Liver (tissue), 9 donors: ENCODE measurements around the gene FES. TPM values are rescaled to one million over a fixed set of nuclear protein-coding genes. Genes with fewer than 3 reads are reported as not detected.
"Not testable (repeated sequence)": the region's sequence is repeated elsewhere in the genome, so short reads cannot be mapped to it uniquely, and the experiment has no call there.

Source experiments
- DNase-seq: peaks from one replicate; pipeline ENCODE4 v3.0.0-alpha.2; 2017; ENCODE audit warnings: low spot score
- H3K27ac ChIP-seq, 2 donors: one replicate each; pipeline ENCODE4 v1.7.0; 2013; ENCODE audit warnings: inconsistent platforms in 2 of 2, low read length in 2 of 2, control low read depth in 1 of 2, low read depth in 1 of 2, mild to moderate bottlenecking in 1 of 2
- H3K27me3 ChIP-seq, 4 donors: one replicate each; pipeline versions ENCODE4 v1.6.1 to v1.7.0; 2013; ENCODE audit warnings: low read length in 3 of 4, inconsistent platforms in 1 of 4, mild to moderate bottlenecking in 1 of 4, moderate library complexity in 1 of 4; ENCODE audit not compliant: control insufficient read depth in 4 of 4, insufficient read depth in 4 of 4
- H3K36me3 ChIP-seq, 4 donors: one replicate each; pipeline versions ENCODE4 v1.6.1 to v1.7.0; 2013; ENCODE audit warnings: low read length in 3 of 4, mild to moderate bottlenecking in 3 of 4, low read depth in 1 of 4, moderate library complexity in 1 of 4; ENCODE audit not compliant: control insufficient read depth in 4 of 4, insufficient read depth in 3 of 4
- H3K4me1 ChIP-seq, 4 donors: one replicate each; pipeline versions ENCODE4 v1.6.1 to v1.7.0; 2013; ENCODE audit warnings: low read length in 3 of 4, mild to moderate bottlenecking in 3 of 4, moderate library complexity in 1 of 4; ENCODE audit not compliant: control insufficient read depth in 4 of 4, insufficient read depth in 4 of 4
- H3K4me3 ChIP-seq, 3 donors: one replicate each; pipeline versions ENCODE4 v1.6.1 to v1.7.0; 2013; ENCODE audit warnings: low read length in 3 of 3, control low read depth in 1 of 3, low read depth in 1 of 3, mild to moderate bottlenecking in 1 of 3
- H3K9ac ChIP-seq, 2 donors: one replicate each; pipeline ENCODE4 v1.7.0; 2013; ENCODE audit warnings: low read length in 2 of 2, mild to moderate bottlenecking in 2 of 2, moderate library complexity in 2 of 2, control low read depth in 1 of 2, low read depth in 1 of 2
- H3K9me3 ChIP-seq, 4 donors: one replicate each; pipeline versions ENCODE4 v1.6.1 to v1.7.0; 2013; ENCODE audit warnings: low read length in 3 of 4; ENCODE audit not compliant: control insufficient read depth in 4 of 4
- EGR1 ChIP-seq, 2 donors: IDR thresholded peaks; 2 replicates each; pipeline ENCODE4 v1.6.1; 2016 to 2018; ENCODE audit warnings: antibody characterized with exemption in 2 of 2, low read depth in 2 of 2
- FOXA1 ChIP-seq: IDR thresholded peaks from 2 replicates; pipeline ENCODE4 v1.6.1; 2016; ENCODE audit warnings: antibody characterized with exemption
- FOXA2 ChIP-seq: IDR thresholded peaks from 2 replicates; pipeline ENCODE4 v1.6.1; 2016; ENCODE audit warnings: antibody characterized with exemption
- GABPA ChIP-seq, 2 donors: IDR thresholded peaks in 1 of 2; conservative IDR thresholded peaks in 1 of 2; 2 replicates each; pipeline ENCODE4 v1.6.1; 2016; ENCODE audit warnings: antibody characterized with exemption in 2 of 2, mild to moderate bottlenecking in 1 of 2, moderate library complexity in 1 of 2
- HNF4A ChIP-seq, 2 donors: conservative IDR thresholded peaks; 2 replicates each; pipeline ENCODE4 v1.6.1; 2016; ENCODE audit warnings: antibody characterized with exemption in 2 of 2, mild to moderate bottlenecking in 2 of 2
- HNF4G ChIP-seq: IDR thresholded peaks from 2 replicates; pipeline ENCODE4 v1.6.1; 2016; ENCODE audit warnings: antibody characterized with exemption
- JUND ChIP-seq, 2 donors: IDR thresholded peaks; 2 replicates each; pipeline ENCODE4 v1.6.1; 2016; ENCODE audit warnings: antibody characterized with exemption in 2 of 2
- NR2F2 ChIP-seq: IDR thresholded peaks from 2 replicates; pipeline ENCODE4 v1.6.1; 2016; ENCODE audit warnings: antibody characterized with exemption
- RAD21 ChIP-seq, 2 donors: IDR thresholded peaks; 2 replicates each; pipeline ENCODE4 v1.6.1; 2016; ENCODE audit warnings: antibody characterized with exemption in 2 of 2, mild to moderate bottlenecking in 2 of 2
- RXRA ChIP-seq, 2 donors: IDR thresholded peaks; 2 replicates each; pipeline ENCODE4 v1.6.1; 2017 to 2018; ENCODE audit warnings: antibody characterized with exemption in 2 of 2, mild to moderate bottlenecking in 1 of 2
- SP1 ChIP-seq: IDR thresholded peaks from 2 replicates; pipeline ENCODE4 v1.6.1; 2018; ENCODE audit warnings: antibody characterized with exemption, mild to moderate bottlenecking
- TAF1 ChIP-seq: conservative IDR thresholded peaks from 2 replicates; pipeline ENCODE4 v1.6.1; 2016; ENCODE audit warnings: antibody characterized with exemption, mild to moderate bottlenecking
- YY1 ChIP-seq: IDR thresholded peaks from 2 replicates; pipeline ENCODE4 v1.6.1; 2016; ENCODE audit warnings: antibody characterized with exemption, mild to moderate bottlenecking
- WGBS: extraction: QIAGEN DNeasy Blood & Tissue Kit; methylation state at CpG from one replicate; pipeline ENCODE4 v1.1.7; 2013; 5-methylcytosine and 5-hydroxymethylcytosine counted together
- polyA plus RNA-seq, 2 donors: library from polyadenylated mRNA; stranded (reverse) in 1 of 2; unstranded in 1 of 2; fragments of 200-250 nt in 1 of 2; fragments of >200 nt in 1 of 2; fragmentation: Nextera tagmentation in 1 of 2; extraction: Ambion mirVana in 1 of 2; gene quantifications; one replicate each; pipeline versions ENCODE4 v1.2.1 to v1.2.3, GENCODE V29; 2013 to 2015
- total RNA-seq, 2 donors: library from RNA; depleted of rRNA; stranded (reverse); fragments of >200 nt; gene quantifications; one replicate each; pipeline ENCODE4 v1.2.3, GENCODE V29; 2014
- TF ChIP-seq, protein P1 (sequence below): IDR thresholded peaks from 2 replicates; pipeline ENCODE4 v1.6.1; 2016; ENCODE audit warnings: antibody characterized with exemption, mild to moderate bottlenecking
- TF ChIP-seq, protein P2 (sequence below): IDR thresholded peaks from 2 replicates; pipeline ENCODE4 v1.6.1; 2016; ENCODE audit warnings: antibody characterized with exemption
- TF ChIP-seq, protein P3 (sequence below): IDR thresholded peaks from 2 replicates; pipeline ENCODE4 v1.6.1; 2016; ENCODE audit warnings: antibody characterized with exemption
- TF ChIP-seq, protein P4 (sequence below): IDR thresholded peaks from 2 replicates; pipeline ENCODE4 v1.6.1; 2016; ENCODE audit warnings: antibody characterized with exemption
- TF ChIP-seq, protein P5 (sequence below): fragments of 150-350 bp; IDR thresholded peaks from 2 replicates; pipeline ENCODE4 v1.5.1; 2017; ENCODE audit warnings: improper control_type of control experiment, low read depth, low read length; ENCODE audit not compliant: missing input control
- donor health status: healthy.
- donor health status: healthy.
- donor health status: healthy.
- donor health status: healthy.
- donor health status: healthy.

FES gene
- total and polyA plus RNA-seq, 4 donors: 12.1 to 43.1 (median 28.8) TPM

DNA sequence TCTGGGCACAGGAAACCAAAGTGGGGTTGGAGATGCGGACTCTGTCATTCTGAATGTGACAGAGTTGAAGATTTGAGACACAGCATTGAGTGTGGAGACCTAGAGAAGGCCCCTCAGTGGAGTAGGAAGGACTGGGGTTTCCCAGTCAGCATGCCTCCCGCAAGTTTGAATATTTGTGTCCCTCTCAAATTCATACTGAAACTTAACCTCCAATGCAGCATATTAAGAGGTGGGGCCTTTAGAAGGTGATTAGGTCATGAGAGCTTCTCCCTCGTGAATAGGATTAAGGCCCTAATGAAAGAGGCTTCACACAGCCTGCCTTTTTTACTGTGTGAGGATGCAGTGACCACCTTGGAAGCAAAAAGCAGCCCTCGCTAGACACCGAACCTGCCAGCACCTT is 40.1 kb downstream of the FES start:
- DNase-seq: no peak
- H3K9ac ChIP-seq: no peak overlapping the region
- no peak overlapping the region for H3K27ac ChIP-seq
- TF ChIP-seq GABPA (IDR thresholded peaks at IDR 0.05 in 1 of 2, conservative IDR thresholded peaks at IDR 0.05 in 1 of 2) (no peak), SP1 (no peak), RAD21 (IDR thresholded peaks at IDR 0.05) (no peak), NR2F2 (no peak), YY1 (no peak), JUND (IDR thresholded peaks at IDR 0.05) (no peak), HNF4G (no peak), HNF4A (conservative IDR thresholded peaks at IDR 0.05) (no peak), RXRA (IDR thresholded peaks at IDR 0.05) (no peak), TAF1 (no peak), EGR1 (IDR thresholded peaks at IDR 0.05; ENCODE audit: low read depth in 2 of 2) (no peak), FOXA2 (no peak), FOXA1 (no peak)
- TF ChIP-seq, protein P1, sequence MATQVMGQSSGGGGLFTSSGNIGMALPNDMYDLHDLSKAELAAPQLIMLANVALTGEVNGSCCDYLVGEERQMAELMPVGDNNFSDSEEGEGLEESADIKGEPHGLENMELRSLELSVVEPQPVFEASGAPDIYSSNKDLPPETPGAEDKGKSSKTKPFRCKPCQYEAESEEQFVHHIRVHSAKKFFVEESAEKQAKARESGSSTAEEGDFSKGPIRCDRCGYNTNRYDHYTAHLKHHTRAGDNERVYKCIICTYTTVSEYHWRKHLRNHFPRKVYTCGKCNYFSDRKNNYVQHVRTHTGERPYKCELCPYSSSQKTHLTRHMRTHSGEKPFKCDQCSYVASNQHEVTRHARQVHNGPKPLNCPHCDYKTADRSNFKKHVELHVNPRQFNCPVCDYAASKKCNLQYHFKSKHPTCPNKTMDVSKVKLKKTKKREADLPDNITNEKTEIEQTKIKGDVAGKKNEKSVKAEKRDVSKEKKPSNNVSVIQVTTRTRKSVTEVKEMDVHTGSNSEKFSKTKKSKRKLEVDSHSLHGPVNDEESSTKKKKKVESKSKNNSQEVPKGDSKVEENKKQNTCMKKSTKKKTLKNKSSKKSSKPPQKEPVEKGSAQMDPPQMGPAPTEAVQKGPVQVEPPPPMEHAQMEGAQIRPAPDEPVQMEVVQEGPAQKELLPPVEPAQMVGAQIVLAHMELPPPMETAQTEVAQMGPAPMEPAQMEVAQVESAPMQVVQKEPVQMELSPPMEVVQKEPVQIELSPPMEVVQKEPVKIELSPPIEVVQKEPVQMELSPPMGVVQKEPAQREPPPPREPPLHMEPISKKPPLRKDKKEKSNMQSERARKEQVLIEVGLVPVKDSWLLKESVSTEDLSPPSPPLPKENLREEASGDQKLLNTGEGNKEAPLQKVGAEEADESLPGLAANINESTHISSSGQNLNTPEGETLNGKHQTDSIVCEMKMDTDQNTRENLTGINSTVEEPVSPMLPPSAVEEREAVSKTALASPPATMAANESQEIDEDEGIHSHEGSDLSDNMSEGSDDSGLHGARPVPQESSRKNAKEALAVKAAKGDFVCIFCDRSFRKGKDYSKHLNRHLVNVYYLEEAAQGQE: no peak
- TF ChIP-seq, protein P2, sequence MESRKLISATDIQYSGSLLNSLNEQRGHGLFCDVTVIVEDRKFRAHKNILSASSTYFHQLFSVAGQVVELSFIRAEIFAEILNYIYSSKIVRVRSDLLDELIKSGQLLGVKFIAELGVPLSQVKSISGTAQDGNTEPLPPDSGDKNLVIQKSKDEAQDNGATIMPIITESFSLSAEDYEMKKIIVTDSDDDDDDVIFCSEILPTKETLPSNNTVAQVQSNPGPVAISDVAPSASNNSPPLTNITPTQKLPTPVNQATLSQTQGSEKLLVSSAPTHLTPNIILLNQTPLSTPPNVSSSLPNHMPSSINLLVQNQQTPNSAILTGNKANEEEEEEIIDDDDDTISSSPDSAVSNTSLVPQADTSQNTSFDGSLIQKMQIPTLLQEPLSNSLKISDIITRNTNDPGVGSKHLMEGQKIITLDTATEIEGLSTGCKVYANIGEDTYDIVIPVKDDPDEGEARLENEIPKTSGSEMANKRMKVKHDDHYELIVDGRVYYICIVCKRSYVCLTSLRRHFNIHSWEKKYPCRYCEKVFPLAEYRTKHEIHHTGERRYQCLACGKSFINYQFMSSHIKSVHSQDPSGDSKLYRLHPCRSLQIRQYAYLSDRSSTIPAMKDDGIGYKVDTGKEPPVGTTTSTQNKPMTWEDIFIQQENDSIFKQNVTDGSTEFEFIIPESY: no peak
- TF ChIP-seq, protein P3, sequence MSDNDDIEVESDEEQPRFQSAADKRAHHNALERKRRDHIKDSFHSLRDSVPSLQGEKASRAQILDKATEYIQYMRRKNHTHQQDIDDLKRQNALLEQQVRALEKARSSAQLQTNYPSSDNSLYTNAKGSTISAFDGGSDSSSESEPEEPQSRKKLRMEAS: no peak
- TF ChIP-seq, protein P4, sequence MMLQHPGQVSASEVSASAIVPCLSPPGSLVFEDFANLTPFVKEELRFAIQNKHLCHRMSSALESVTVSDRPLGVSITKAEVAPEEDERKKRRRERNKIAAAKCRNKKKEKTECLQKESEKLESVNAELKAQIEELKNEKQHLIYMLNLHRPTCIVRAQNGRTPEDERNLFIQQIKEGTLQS: no peak
- TF ChIP-seq, protein P5, sequence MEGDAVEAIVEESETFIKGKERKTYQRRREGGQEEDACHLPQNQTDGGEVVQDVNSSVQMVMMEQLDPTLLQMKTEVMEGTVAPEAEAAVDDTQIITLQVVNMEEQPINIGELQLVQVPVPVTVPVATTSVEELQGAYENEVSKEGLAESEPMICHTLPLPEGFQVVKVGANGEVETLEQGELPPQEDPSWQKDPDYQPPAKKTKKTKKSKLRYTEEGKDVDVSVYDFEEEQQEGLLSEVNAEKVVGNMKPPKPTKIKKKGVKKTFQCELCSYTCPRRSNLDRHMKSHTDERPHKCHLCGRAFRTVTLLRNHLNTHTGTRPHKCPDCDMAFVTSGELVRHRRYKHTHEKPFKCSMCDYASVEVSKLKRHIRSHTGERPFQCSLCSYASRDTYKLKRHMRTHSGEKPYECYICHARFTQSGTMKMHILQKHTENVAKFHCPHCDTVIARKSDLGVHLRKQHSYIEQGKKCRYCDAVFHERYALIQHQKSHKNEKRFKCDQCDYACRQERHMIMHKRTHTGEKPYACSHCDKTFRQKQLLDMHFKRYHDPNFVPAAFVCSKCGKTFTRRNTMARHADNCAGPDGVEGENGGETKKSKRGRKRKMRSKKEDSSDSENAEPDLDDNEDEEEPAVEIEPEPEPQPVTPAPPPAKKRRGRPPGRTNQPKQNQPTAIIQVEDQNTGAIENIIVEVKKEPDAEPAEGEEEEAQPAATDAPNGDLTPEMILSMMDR: no peak
- H3K36me3 ChIP-seq: peaks cover 0 to 23% (median 19%) of the 10 kb centered on the region in 4 donors
- H3K27me3 ChIP-seq: no peaks in the 10 kb centered on the region
- no peaks in the 10 kb centered on the region for H3K9me3 ChIP-seq
- H3K4me1 ChIP-seq: peaks cover 0 to 11% (median 2%) of the 10 kb centered on the region in 4 donors
- 92% methylated on average over 5 of the region's 5 CpGs for WGBS
- H3K4me3 ChIP-seq: no peak overlapping the region

DNA sequence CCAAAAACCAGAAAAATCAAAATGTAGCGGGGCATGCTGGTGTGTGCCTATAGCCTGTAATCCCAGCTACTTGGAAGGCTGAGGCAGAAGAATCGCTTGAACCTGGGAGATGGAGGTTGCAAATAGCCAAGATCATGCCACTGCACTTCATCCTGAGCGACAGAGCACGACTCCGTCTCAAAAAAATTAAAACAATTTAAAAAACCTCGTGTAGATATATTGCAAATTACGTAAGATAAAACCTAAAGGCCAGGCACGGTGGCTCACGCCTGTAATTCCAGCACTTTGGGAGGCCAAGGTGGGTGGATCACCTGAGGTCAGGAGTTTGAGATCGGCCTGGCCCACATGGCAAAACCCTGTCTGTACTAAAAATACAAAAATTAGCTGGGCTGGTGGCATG is 42.5 kb downstream of the FES start:
- not testable (repeated sequence) for H3K27me3 ChIP-seq, DNase-seq, H3K9ac ChIP-seq, H3K4me3 ChIP-seq, H3K27ac ChIP-seq, H3K9me3 ChIP-seq, H3K36me3 ChIP-seq
- WGBS: 95% methylated on average over 10 of the region's 10 CpGs
- H3K4me1 ChIP-seq: peaks cover 0 to 26% (median 14%) of the 10 kb centered on the region in 4 donors

DNA sequence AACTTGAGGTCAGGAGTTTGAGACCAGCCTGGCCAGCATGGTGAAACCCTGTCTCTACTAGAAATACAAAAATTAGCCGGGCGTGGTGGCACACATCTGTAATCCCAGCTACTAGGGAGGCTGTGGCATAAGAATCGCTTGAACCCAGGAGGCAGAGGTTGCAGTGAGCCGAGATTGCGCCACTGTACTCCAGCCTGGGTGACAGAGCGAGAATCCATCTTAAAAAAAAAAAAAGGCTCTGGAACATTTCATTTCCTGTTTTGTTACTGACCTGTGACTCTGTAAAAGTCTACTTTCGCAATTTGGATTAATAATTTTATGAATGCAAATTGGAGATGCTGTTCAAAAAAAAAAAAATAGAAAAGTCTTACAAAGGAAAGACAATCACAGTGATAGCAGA is 43.8 kb downstream of the FES start:
- H3K4me1 ChIP-seq: peaks cover 0 to 30% (median 14%) of the 10 kb centered on the region in 4 donors
- WGBS: 85% methylated on average over 7 of the region's 7 CpGs
- not testable (repeated sequence) for H3K27ac ChIP-seq, H3K27me3 ChIP-seq, H3K4me3 ChIP-seq, H3K36me3 ChIP-seq, H3K9me3 ChIP-seq, H3K9ac ChIP-seq, DNase-seq
